T47D (cell line): ENCODE measurements around the gene MFAP1.
"Not testable (repeated sequence)": the region's sequence is repeated elsewhere in the genome, so short reads cannot be mapped to it uniquely, and the experiment has no call there.

Source experiments
- DNase-seq, 2 experiments: peaks; one replicate each; pipeline versions ENCODE4 v3.0.0 to v3.0.0-alpha.2; 2011 to 2012; ENCODE audit warnings: low read depth in 1 of 2, low spot score in 1 of 2
- JUND ChIP-seq: IDR thresholded peaks from 2 replicates; pipeline ENCODE4 v1.6.1; 2012; ENCODE audit warnings: low read depth
- in situ Hi-C: cut with HindIII; loops from 2 replicates; pipeline ENCODE4 v1.10.0; 2016; ENCODE audit warnings: low sequenced_read_pairs, low pct_unique_long_range_greater_than_20kb

Gene MFAP1, protein sequence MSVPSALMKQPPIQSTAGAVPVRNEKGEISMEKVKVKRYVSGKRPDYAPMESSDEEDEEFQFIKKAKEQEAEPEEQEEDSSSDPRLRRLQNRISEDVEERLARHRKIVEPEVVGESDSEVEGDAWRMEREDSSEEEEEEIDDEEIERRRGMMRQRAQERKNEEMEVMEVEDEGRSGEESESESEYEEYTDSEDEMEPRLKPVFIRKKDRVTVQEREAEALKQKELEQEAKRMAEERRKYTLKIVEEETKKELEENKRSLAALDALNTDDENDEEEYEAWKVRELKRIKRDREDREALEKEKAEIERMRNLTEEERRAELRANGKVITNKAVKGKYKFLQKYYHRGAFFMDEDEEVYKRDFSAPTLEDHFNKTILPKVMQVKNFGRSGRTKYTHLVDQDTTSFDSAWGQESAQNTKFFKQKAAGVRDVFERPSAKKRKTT

GRCh38 chr15:43824302-43825246, at the start of gene MFAP1:
TSS of gene MFAP1 (minus strand) at chr15:43824690. CDS start at chr15:43824569, 121 bp downstream.
- in situ Hi-C loops = no loop called here
- TF ChIP-seq JUND = no peak
- DNase-seq = peak; percentile 87 to 98

GRCh38 chr15:43873651-43874050, 49.2 kb upstream of the MFAP1 start:
- TF ChIP-seq JUND = no peak

GRCh38 chr15:43872416-43873020, 48.0 kb upstream of the MFAP1 start:
- DNase-seq = peak; percentile 51 to 77
- TF ChIP-seq JUND = no peak
- in situ Hi-C loops = no loop called here

More at GRCh38 chr15:43873651-43874050, 49.2 kb upstream of the MFAP1 start:
- in situ Hi-C loops = no loop called here
- DNase-seq = no peak

GRCh38 chr15:43871835-43872234, 47.3 kb upstream of the MFAP1 start:
- no peak for TF ChIP-seq JUND
- no peak for DNase-seq
- in situ Hi-C loops = no loop called here

- no peak for DNase-seq
- in situ Hi-C loops = no loop called here
- no peak for TF ChIP-seq JUND
Measured at GRCh38 chr15:43868406-43868805, 43.9 kb upstream of the MFAP1 start.

DNA sequence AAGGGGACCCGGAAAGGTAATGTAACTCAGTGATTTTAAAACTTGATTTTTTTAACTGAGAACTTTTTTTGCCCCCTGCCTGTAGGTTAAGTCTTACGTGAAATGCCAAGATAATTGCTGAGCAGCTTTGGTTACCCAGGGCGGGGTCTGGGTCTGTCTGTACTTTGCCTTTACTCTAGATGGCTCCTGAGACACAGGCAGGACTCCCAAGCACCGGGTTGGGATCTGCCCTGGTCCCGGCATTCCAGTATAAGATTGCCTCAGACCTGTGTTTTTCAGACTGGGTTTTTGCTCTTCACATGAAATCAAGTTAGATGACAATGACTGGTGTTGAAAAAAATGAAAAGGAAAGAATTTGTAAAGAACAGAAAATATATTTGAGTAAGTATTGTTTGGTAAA, 42.6 kb upstream of the MFAP1 start:
- no peak for DNase-seq
- no peak for TF ChIP-seq JUND
- in situ Hi-C loops = no loop called here

DNA sequence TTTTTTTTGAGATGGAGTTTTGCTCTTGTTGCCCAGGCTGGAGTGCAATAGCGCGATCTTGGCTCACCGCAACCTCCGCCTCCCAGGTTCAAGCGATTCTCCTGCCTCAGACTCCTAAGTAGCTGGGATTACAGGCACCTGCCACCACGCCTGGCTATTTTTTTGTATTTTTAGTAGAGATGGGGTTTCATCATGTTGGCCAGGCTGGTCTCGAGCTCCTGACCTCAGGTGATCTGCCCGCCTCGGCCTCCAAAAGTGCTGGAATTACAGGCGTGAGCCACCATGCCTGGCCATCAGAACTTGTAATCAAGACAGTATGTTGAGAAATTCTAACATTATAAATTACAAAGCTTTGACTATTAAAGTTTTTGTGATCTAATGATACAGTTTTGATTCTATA, 42.1 kb upstream of the MFAP1 start:
- DNase-seq, in situ Hi-C loops: not testable (repeated sequence)

DNA sequence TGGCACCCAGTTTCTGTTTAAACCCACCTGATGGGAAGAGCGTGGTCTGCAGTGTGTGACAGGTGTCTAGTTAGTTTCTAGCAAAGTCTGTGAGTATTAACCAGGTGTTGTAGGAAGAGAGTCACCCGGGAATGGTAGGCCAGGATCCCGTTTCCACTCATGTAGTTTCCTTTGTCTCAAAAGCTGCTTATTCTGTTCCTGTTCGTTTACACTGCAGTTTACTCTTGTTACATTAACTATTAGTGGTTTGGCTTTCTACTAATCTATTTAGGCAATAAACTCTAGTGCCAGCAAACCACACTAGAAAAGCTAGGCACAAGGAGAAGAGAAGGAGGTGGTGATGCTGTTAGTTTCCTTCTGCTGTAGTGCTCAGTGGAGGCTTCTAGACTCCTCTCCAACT, 35.1 kb upstream of the MFAP1 start:
- no peak for TF ChIP-seq JUND
- in situ Hi-C loops = no loop called here
- DNase-seq = no peak

GRCh38 chr15:43854801-43855200, 30.3 kb upstream of the MFAP1 start:
- no peak for TF ChIP-seq JUND
- in situ Hi-C loops = no loop called here
- DNase-seq = no peak

GRCh38 chr15:43852607-43853006, 28.1 kb upstream of the MFAP1 start:
- no peak for TF ChIP-seq JUND
- DNase-seq = no peak
- in situ Hi-C loops = no loop called here

DNA sequence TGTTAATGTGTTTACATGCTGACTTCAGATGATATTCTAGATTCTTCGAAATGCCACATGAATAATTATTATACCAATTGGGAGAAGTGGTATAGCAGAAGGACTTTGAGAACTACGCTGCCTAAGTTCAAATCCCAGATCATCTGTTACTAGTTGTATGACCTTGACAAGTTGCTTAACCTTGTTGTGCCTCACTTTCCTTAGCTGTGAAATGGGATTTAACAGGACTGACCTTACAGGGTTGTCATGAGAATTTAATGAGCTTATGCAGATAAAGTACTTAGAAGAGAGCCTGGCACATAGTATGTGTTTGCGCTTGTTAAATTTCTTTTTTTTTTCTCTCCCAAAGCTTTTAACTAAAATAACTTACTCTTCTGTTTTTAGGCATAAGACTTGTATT, 26.8 kb upstream of the MFAP1 start:
- in situ Hi-C loops = no loop called here
- DNase-seq = no peak
- no peak for TF ChIP-seq JUND

DNA sequence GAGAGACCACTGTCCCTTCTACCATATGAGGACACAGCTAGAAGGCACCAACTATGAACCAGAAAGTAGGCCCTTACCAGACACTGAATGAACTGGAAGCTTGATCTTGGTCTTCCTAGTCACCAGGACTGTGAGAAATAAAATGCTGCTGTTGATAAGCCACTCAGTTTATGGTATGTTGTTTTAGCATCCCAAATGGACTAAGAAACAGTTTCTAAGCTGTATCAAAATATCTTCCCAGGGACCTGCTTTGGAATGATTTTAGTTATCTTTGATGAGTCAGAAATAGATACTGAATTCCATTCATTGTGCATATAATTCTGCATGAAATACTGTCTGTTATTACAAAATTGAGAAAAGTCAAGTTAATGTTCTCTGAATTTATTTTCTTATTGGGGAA, 20.9 kb upstream of the MFAP1 start:
- no peak for TF ChIP-seq JUND
- in situ Hi-C loops = no loop called here

DNA sequence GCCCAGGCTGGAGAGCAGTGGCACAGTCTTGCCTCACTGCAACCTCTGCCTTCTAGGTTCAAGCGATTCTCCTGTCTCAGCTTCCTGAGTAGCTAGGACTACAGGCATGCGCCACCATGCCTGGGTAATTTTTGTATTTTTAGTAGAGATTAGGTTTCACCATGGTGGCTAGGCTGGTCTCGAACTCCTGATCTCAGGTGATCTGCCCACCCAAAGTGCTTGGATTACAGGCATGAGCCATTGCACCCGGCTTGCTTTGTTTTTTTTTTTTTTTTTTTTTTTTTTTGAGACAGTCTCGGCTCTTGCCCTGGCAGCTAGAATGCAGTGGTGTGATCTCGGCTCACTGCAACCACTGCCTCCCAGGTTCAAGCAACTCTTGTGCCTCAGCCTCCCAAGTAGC, 8.0 kb upstream of the MFAP1 start:
- in situ Hi-C loops, DNase-seq: not testable (repeated sequence)

More for the DNA sequence above, 20.9 kb upstream of the MFAP1 start:
- no peak for DNase-seq

- in situ Hi-C loops = not testable (repeated sequence)
Measured at GRCh38 chr15:43831519-43832052, 7.1 kb upstream of the MFAP1 start.

GRCh38 chr15:43830691-43831275, 6.3 kb upstream of the MFAP1 start:
- in situ Hi-C loops, DNase-seq: not testable (repeated sequence)

More at GRCh38 chr15:43831519-43832052, 7.1 kb upstream of the MFAP1 start:
- DNase-seq = not testable (repeated sequence)

DNA sequence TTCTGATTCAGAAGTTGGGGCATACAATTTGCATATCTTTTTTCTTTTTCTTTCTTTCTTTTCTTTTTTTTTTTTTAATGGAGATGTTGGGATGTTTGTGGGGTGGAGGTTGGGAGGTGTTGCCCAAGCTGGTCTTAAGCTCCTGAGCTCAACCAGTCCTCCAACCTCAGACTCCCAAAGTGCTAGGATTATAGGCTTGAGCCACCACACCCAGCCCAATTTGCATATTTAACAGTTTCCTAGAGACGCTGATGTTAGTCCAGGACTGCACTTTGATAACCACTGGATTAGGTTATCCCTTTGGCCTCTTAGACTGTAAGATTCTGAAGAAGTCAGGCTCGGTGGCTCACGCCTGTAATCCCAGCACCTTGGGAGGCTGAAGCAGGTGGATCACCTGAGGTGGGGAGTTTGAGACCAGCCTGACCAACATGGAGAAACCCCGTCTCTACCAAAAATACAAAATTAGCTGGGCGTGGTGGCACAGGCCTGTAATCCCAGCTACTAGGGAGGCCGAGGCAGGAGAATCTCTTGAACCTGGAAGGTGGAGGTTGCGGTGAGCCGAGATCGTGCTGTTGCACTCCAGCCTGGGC, 5.6 kb upstream of the MFAP1 start:
- DNase-seq, in situ Hi-C loops: not testable (repeated sequence)
